GM11168 (cell line): ENCODE measurements around the gene NPAS2.

Source experiments
- in situ Hi-C: fragments of 300-500 bp; cut with MboI; formaldehyde crosslinking; loops from one replicate; pipeline ENCODE4 v1.12.0; 2022; ENCODE audit warnings: low sequenced_read_pairs; ENCODE audit not compliant: unreplicated experiment

NPAS2 gene

GRCh38 chr2:100876231-100876860 is 56.4 kb downstream of the NPAS2 start:
- in situ Hi-C loops: no loop called here

GRCh38 chr2:100877555-100877954 is 57.6 kb downstream of the NPAS2 start:
- in situ Hi-C loops: no loop called here

- in situ Hi-C loops: no loop called here
Observed at GRCh38 chr2:100878000-100878791, 58.3 kb downstream of the NPAS2 start.

GRCh38 chr2:100879296-100879695 is 59.4 kb downstream of the NPAS2 start:
- in situ Hi-C loops: no loop called here

- in situ Hi-C loops: no loop called here
Observed at GRCh38 chr2:100880036-100880435, 60.1 kb downstream of the NPAS2 start.

GRCh38 chr2:100880730-100881129 is 60.8 kb downstream of the NPAS2 start:
- in situ Hi-C loops: no loop called here

GRCh38 chr2:100882645-100883613 is 63.0 kb downstream of the NPAS2 start:
- in situ Hi-C loops: no loop called here

GRCh38 chr2:100884145-100884621 is 64.2 kb downstream of the NPAS2 start:
- in situ Hi-C loops: no loop called here

- in situ Hi-C loops: no loop called here
Observed at GRCh38 chr2:100886085-100886484, 66.1 kb downstream of the NPAS2 start.

- in situ Hi-C loops: no loop called here
Observed at GRCh38 chr2:100887039-100887578, 67.2 kb downstream of the NPAS2 start.

- in situ Hi-C loops: no loop called here
Observed at GRCh38 chr2:100887713-100888495, 68.0 kb downstream of the NPAS2 start.

- in situ Hi-C loops: no loop called here
Observed at GRCh38 chr2:100888601-100889000, 68.7 kb downstream of the NPAS2 start.

- in situ Hi-C loops: no loop called here
Observed at GRCh38 chr2:100889286-100889685, 69.3 kb downstream of the NPAS2 start.

- in situ Hi-C loops: no loop called here
Observed at GRCh38 chr2:100891906-100892642, 72.1 kb downstream of the NPAS2 start.

GRCh38 chr2:100893392-100894104 is 73.6 kb downstream of the NPAS2 start:
- in situ Hi-C loops: no loop called here

- in situ Hi-C loops: no loop called here
Observed at GRCh38 chr2:100894105-100894795, 74.3 kb downstream of the NPAS2 start.

GRCh38 chr2:100894796-100895156 is 74.8 kb downstream of the NPAS2 start:
- in situ Hi-C loops: no loop called here

GRCh38 chr2:100895402-100895801 is 75.5 kb downstream of the NPAS2 start:
- in situ Hi-C loops: no loop called here
